Activated gamma-delta T cell treated with Interleukin-2 at 50 U/mL for 16 hours (primary cell): Measurements from ENCODE around the gene GALNT9.
"Not testable (repeated sequence)": the region's sequence is repeated elsewhere in the genome, so short reads cannot be mapped to it uniquely, and the experiment has no call there.

ENCODE experiments used
- DNase-seq: peaks from one replicate; pipeline ENCODE4 v3.0.0-alpha.2; 2020

The GALNT9 gene

DNA sequence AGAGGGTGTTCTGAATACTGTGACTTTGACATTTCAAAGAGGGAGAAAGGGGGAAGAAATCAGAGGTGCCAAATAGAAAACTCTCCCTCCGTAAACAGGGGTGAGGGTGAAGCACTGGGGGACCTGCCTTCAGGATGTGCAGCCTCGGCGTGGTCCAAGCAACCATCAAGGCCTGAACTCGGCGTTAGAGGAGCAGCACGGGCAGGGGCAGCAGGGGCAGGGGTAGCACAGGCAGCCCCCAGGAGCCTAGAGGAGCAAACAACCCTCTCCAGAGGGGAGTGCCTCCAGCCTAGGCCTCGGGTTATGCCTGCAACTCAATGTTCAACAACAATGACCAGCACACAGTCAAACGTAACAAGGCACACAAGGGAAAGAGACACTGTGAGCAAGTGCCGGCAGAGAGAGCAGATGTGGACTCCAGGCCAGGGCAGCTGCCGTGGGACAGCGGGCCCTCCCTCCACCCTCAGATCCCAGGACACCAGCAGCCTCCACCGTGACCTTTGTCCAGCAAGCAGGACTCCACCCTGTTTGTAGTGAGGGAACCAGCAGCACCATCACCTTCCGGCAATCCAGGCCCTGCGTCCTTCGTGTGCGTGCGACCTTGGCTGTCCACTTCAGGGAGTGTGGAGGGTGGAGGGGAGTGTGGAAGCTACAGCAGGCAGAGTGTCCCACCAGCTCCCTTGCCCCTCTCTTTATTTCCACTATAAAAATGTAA is 18.0 kb downstream of the GALNT9 start:
- no peak for DNase-seq

DNA sequence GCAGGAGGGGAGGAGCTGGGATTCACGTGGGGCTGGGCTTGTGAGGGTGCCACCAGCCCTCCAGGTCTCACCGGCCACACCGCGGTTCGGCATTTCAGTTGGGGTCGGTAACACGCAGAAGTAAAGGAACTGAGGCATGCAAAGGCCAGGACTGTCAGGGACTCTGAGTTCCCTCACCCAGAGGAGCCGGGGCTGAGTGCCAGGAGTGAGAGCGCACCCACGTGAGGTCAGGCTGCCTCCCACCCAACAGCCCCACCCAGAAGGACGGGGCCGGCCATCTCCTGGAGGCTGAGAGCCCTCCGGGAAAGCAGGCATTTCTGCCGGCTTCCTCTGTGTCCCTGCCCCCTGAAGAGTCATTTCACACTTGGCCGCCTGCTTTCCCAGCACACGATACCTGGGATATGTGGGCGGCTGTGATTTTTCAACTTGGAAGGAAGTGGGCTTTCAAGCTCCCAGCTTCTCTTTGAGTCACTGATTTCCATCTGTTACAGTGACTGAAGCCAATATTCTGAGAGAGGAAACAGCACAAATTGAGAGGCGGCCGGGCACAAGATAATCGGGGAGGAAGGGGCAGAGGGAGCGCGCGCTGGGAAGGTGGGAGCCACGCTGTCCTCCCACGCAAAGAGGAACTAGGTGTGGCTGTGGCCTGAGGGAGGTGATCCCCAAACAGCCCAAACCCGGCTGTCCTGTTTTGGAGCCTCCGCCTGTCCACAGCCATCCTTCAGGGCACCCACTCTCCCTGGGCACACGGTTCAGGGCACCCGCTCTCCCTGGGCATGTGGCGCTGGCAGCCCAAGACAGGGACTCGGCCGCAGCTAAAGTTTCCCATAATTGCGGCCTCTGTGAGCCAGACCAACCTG is 19.0 kb downstream of the GALNT9 start:
- no peak for DNase-seq

DNA sequence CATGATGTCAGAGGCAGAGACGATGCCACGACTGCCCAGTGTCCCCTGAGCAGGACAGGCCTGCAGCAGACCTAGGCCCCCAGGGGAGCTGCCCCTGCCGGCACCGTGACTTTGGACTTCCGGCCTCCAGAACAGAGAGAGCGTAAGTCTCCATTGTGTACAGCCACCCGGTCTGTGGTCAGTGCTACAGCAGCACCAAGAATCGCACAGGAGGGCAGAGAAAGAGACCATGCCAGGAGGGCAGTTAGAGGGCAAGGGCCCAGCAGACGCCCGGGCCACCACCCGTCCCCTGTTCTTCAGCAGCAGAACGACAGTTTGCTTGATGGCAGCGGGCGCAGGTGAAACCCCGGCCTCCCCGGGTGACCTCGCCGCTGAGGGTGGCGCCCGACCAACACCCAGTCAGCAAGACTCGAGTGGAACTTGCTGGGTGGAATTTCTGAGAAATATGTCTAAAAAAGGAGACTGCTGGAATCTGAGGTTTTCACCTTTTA is 19.7 kb downstream of the GALNT9 start:
- DNase-seq: no peak

DNA sequence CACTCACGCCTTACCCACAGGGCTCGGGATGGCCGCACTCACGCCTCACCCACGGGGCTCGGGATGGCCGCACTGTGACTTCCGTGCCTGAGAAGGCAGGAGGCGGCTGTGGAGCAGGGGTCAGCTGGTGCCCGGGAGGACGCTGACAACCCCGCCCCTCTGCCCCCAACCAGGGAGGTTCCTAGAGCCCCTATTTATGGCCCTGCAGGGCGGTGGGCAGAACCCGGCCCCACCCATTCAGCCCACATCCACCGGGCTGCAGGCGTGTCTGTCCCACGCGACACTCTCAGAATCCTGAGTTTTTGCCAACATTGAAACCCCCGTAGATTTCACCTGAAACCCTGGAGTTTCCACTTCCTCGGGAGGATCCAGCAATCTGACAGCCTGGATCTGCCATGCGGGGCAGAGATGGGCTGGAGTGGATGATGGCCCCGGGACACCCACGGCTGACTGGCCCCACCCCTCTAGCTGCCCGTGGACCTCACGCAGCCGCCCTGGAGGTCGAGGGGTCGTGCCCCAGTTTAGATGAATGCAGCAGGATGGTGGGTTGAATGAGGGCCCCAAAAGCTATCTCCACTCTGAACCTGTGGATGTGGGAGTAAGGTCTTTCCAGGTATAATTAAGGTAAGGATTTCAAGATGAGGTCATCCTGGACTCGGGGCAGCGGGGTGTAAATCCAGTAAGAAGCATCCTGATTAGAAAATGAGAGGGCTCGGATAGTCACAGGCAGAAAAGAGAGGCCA is 20.4 kb downstream of the GALNT9 start:
- DNase-seq: no peak

DNA sequence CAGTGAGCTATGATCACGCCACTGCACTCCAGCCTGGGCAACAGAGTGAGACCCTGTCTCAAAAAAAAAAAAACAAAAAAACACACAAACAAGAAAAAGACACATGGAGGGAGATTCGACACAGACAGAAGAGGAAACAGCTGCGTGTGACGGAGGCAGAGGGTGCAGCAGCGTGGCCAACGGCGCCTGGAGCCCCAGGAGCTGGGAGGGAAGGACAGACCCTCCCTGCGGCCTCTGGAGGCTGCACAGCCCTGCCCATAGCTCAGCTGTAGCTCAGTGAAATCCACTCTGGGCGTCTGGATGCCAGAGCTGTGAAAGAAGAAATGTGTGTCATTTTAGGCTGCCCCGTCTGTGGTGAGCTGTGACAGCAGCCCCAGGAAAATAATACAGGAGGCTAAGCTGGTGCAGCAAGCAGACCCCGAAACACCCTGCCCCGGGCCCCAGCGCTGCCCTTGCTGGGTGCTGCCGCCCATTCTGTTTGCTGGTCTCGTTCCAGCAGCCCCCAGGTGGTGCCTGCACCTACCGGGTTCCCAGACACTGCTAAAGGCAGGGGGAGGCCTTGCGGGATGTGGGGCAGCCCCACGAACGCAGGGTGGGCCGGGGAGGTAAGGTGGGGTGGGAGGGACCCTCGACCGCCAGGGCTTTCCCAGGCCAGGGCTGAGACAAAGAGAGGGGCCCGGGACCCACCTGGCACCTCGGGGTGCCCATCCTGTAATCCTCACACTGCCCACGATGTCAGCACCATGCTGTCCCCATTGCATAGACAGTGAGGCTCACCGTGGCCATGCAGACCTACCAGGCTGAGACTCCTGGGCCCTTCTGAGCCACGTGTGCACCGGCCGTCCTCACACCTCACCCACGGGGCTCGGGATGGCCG is 21.2 kb downstream of the GALNT9 start:
- no peak for DNase-seq

DNA sequence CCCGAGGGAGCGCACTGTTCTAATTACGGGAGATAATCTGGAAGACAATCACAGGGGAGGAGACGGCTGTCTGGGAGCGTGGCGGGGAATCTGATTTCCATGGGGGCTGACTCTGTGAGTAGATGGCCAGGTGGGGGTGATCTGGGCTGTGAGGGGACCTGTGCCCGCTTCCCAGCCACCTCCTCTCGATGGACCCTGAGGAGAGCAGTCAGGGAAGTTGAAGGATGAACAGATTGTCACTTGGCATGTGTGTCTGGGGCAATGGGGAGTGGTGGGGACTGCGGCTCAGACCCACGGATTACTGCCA is 22.6 kb downstream of the GALNT9 start:
- DNase-seq: no peak

DNA sequence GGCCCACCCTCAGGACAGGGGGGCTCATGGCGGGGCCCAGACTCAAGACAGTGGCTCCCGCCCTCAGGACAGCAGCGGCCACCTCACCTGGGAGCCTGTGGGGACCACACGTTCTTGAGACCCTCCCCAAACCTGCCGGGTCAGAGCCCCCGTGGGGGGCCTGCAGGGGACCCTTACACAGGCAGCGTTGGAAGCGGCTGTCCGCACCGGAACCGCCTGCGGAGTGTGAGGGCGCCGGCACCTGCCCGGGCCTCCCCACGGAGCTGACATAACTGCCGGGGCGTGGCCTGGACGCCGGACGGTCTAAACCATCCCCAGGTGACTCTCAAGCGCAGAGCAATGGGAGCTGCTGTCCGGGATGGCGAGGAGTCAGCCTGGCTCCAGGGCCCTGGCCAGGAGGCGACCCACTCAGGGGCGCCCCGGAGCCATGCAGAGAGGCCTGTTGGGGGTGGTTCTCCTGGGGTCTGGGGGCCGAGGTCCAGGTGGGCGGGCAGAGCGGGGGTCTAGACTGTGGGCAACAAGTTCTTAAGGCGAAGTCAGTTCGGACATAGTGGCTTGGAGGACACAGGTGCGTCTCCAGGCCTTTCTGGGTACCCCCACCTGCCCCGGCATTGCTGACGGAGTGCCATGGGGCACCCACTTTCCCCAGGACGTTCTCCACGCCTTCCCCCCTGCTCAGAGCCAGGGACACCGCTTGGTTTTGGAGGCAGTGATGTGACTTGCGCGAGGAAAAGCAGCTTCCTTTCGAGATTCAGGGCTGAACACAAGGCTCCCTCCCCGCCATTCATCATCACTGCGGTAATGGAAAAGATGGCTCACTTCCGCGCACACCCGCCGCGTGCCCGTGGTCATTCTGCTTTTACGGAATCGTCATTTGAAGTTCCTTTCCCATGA is 23.2 kb downstream of the GALNT9 start:
- no peak for DNase-seq

DNA sequence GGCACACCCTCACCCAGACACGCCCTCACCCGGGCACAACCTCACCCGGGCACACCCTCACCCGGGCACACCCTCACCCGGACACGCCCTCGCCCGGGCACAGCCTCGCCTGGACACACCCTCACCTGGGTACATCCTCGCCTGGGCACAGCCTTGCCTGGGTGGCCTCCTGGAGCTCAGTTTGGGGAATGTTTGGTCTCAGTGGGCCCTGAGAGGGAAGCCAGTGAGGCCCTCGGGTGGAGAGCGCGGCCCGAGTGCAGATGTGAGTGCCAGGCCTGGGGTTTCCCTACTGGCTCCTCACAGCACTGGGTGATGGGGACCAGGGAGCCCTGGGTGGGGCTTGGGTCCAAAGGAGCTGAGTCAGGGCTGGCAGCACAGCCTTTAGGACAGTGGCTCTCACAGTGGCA is 23.8 kb downstream of the GALNT9 start:
- no peak for DNase-seq

DNA sequence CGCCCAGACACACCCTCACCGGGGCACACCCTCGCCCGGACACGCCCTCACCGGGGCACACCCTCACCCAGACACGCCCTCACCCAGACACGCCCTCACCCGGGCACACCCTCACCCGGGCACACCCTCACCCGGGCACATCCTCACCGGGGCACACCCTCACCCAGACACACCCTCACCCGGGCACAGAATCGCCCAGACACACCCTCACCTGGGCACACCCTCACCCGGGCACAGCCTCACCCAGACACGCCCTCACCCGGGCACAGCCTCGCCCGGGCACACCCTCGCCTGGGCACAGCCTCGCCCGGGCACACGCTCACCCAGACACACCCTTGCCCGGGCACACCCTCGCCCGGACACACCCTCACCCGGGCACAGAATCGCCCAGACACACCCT is 24.5 kb downstream of the GALNT9 start:
- not testable (repeated sequence) for DNase-seq

DNA sequence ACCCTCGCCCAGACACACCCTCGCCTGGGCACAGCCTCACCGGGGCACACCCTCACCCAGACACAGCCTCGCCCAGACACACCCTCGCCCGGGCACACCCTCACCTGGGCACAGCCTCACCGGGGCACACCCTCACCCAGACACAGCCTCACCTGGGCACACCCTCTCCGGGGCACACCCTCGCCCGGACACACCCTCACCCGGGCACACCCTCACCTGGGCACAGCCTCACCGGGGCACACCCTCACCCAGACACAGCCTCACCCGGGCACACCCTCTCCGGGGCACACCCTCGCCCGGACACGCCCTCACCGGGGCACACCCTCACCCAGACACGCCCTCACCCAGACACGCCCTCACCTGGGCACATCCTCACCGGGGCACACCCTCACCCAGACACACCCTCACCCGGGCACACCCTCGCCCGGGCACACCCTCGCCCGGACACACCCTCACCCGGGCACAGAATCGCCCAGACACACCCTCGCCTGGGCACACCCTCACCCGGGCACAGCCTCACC is 25.5 kb downstream of the GALNT9 start:
- not testable (repeated sequence) for DNase-seq

DNA sequence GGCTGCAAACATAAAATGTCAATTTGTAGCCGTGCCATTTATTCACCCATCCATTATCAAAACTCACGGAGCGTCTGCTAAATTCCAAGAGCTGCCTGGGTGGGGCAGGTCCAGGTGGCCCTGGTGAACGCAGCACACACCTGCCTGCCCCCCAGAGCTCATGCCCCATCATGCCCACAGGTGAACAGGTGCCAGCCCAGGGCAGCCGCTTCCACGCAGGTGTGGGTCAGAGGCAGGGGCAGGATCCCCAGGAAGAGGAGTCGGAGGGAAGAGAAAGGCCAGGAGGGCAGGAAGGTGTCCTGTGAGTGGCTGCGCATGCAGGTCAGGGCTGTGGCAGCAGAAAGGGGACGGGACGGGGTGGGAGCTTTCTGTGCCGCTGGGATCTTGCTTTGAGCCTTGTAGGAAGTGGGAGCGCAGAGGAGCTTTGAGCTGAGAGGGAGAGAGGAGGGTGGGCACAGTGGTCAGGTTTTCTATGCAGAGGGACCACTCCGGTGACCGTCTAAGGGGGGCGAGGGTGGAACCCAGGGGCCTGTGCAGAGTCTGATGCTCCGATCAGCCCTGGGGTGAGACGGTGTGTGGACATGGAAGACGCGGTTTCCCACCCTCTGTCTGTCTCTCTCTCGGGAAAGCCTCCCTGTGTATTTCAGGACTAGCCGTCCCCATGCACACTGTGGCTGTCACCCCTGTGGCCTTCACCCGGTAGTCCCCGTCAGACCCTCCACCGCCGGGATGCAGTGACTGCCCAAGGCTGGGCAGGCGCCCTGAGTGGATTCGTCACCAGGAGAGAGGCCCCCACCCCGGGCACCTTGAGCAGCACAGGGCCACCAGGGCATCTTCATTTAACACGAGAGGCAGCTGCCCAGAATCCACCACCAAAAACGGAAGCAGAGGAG is 26.7 kb downstream of the GALNT9 start:
- DNase-seq: no peak

DNA sequence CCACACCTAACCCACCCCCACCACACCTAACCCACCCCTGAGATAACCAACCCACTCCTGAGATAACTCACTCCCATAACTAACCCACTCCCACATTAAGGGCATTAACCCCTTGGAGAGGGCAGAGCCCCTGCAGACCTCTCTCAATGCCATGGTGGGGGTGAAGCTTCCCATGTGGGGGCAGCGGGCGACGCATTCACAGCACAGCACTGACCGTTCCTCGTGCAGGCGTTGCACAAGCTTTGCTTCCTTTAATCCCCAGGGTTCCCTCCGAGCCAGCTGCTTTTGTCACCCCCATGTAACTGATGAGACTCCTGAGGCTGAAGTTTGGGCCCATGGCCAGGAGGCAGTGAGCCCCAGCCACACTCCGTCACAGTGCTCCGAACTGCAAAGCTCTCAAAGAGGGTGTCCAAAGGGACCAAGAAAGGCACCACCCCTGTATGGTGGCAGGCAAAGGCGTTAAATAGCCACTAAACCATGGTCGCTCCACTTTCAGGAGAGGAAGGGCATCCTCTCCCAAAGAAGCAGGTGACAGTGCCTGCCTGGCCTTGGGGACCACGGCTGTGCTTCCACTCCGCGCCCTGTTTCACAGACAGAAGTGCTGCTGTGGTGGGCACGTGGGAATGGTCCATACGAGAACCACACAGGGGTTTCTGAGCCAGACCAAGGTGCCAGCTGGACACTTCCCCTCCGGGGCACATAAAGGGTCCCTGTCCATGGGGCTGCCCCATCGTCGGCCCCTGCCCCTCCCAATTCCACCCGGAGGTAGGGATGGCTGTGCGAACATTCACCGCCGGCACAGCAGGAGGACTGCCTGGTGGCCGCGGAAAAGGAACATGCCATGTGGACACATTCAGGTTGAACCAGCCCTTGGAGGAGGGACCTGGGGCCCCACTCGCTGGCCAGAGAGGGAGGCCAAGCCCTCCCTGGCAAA is 28.3 kb downstream of the GALNT9 start:
- no peak for DNase-seq

DNA sequence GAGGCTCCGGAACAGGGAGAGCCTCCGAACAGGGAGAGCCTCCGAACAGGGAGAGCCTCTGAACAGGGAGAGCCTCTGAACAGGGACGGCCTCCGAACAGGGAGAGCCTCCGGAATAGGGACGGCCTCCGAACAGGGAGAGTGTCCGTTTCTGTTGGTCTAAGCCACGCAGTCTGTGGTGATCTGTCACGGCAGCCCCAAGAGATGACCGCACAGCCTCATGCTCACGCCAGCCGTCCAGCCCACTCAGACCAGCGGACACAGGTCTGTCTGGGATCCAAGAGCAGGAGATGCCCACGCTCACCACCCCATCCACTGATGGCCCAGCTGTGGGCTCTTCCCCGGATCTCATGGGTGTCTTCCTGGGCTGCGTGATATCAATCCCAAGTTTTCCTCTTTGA is 33.3 kb downstream of the GALNT9 start:
- no peak for DNase-seq

DNA sequence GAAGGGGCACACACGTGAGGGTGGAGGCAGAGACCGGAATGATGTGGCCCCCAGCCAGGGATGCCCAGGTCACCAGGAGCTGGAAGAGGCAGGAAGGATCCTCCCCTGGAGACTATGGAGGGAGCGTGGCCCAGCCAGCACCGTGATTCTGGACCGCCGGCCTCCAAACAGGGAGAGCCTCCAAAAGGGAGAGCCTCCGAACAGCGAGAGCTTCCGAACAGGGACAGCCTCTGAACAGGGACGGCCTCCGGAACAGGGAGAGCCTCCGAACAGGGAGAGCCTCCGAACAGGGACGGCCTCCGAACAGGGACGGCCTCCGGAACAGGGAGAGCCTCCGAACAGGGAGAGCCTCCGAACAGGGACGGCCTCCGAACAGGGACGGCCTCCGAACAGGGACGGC is 33.8 kb downstream of the GALNT9 start:
- DNase-seq: not testable (repeated sequence)

DNA sequence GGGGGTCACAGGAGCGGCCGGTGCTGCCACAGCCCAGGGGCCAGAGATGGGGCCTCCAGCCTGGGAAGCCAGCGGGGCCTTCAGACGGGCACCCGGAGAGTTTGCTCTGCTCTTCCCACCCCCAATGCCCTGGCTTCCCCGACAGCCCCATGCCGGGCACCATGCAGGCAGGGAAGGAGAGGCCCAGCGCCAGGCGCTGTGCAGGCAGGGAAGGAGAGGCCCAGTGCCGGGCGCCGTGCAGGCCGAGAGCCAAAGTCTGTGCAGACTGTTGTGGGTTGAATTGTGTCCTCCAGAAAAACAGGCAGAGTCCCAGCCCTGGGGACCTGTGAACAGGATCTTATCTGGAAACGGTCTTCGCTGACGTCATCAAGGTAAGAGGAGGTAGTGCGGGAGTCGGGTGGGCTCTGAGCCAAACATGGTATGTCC is 34.3 kb downstream of the GALNT9 start:
- DNase-seq: no peak

DNA sequence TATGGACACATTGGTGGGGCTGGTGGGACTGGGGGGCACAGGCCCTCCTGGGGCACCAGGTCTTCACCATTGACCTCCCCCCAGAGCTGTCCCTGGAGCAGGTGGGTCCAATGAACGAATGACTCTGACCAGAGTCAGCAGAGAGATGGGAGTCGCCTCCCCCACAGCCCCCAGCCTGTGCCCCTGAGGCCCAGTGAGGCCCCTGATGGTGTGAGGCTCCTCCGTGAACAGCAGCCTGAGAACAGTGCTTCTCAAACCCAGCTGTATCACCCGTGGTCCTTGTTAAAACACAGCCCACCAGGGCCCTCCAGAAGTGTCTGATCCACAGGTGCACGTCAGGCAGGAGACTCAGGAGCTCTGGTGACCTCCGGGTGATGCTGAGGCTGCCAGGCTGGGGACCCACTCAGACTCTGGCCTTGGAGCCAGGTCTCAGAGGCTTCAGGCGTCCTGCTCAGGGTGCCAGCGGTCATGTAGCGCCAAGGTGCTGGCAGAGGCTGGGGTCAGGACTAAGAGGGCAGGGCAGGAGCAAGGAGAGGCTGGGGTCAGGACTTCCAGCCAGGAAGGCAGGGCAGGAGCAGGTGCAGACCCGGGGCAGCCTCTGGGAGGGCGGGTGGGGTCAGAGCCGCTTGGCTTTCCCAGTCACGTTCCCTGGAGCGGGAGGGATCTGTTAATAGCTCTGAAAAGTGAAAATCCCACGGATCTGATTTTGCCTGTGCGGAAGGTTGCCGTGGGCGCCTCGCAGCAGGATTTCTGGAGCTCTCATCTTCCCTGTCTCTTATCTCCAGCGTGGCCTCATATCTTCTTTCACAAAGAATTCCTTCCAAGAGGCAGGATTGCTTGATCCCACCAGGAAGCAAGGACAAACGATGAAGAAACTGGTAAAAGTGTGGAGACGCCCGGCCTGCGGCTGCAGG is 35.0 kb downstream of the GALNT9 start:
- DNase-seq: no peak
